Transverse colon (tissue), 4 donors: ENCODE results near the gene WASF2. TPM values are rescaled to one million over a fixed set of nuclear protein-coding genes. Genes with fewer than 3 reads are reported as not detected.

Experiments used
- DNase-seq: peaks from one replicate; pipeline ENCODE4 v3.0.0-alpha.2; 2019
- H3K27ac ChIP-seq, 4 donors: fragments of 200-600 bp; sonication (generic); 2 replicates each; pipeline ENCODE4 v1.5.1; 2016 to 2018; ENCODE audit warnings: inconsistent platforms in 4 of 4
- H3K27me3 ChIP-seq: fragments of 200-600 bp; sonication (generic); 2 replicates; pipeline ENCODE4 v1.5.1; 2017; ENCODE audit warnings: inconsistent platforms
- H3K36me3 ChIP-seq, 4 donors: fragments of 200-600 bp; sonication (generic); 2 replicates each; pipeline ENCODE4 v1.5.1; 2017 to 2019; ENCODE audit warnings: inconsistent platforms in 4 of 4
- H3K4me1 ChIP-seq, 4 donors: fragments of 200-600 bp; sonication (generic); 2 replicates each; pipeline ENCODE4 v1.5.1; 2017 to 2020; ENCODE audit warnings: inconsistent platforms in 4 of 4
- H3K4me3 ChIP-seq, 4 donors: fragments of 200-600 bp; sonication (generic); 1 replicate in 1 of 4; 2 replicates in 3 of 4; pipeline versions ENCODE4 v1.5.1 to v1.6.1; 2017 to 2019; ENCODE audit warnings: inconsistent platforms in 4 of 4
- H3K9me3 ChIP-seq, 2 donors: fragments of 200-600 bp; sonication (generic); 2 replicates each; pipeline ENCODE4 v1.5.1; 2017 to 2019; ENCODE audit warnings: inconsistent platforms in 2 of 2
- CTCF ChIP-seq, 5 experiments: fragments of 200-600 bp in 3 of 5; fragments of 450-650 bp in 2 of 5; sonication (generic) in 3 of 5; IDR thresholded peaks; 1 replicate in 2 of 5; 2 replicates in 3 of 5; pipeline ENCODE4 v1.5.1; 2016 to 2017; ENCODE audit warnings: antibody characterized with exemption in 5 of 5, inconsistent platforms in 3 of 5, mild to moderate bottlenecking in 2 of 5, moderate library complexity in 1 of 5
- EP300 ChIP-seq: sonication (generic); formaldehyde crosslinking; IDR thresholded peaks from one replicate; pipeline ENCODE4 v1.6.1; 2017; ENCODE audit warnings: antibody characterized with exemption, low read depth
- POLR2A ChIP-seq: fragments of 450-650 bp; IDR thresholded peaks from one replicate; pipeline ENCODE4 v1.6.1; 2016; ENCODE audit warnings: antibody characterized with exemption, mild to moderate bottlenecking, moderate library complexity
- POLR2AphosphoS5 ChIP-seq, 3 donors: sonication (generic); formaldehyde crosslinking; IDR thresholded peaks; one replicate each; pipeline ENCODE4 v1.6.1; 2016; ENCODE audit warnings: antibody characterized with exemption in 3 of 3
- WGBS, 2 donors: methylation state at CpG; one replicate each; pipeline ENCODE4 v1.1.5; 2018; ENCODE audit warnings: low coverage in 1 of 2; 5-methylcytosine and 5-hydroxymethylcytosine counted together
- in situ Hi-C, 4 donors: fragments of 200-750 bp; cut with MboI; loops; one replicate each; pipeline versions ENCODE4 v1.15.0 to v1.15.1; 2017; ENCODE audit warnings: low sequenced_read_pairs in 3 of 4, low pct_ligation_motif_present in 1 of 4, low pct_unique_long_range_greater_than_20kb in 1 of 4
- intact Hi-C: fragments of 100-400 bp; cut with DNase I; formaldehyde crosslinking; loops from one replicate; pipeline ENCODE4 v1.15.1; 2023; ENCODE audit warnings: low total_unique reads
- total RNA-seq, 4 donors: library from RNA; depleted of rRNA; stranded (reverse); fragments of >200 nt; gene quantifications; one replicate each; pipeline ENCODE4 v1.1.0, GENCODE V29; 2016

Gene WASF2
- total RNA-seq, 4 donors from 2014 or later: 34.6 to 114 (median 60.9) TPM

GRCh38 chr1:27487966-27488884, 1.7 kb downstream of the WASF2 start:
- TF ChIP-seq POLR2AphosphoS5 (IDR thresholded peaks at IDR 0.05) (peak in 1 of 3 donors; percentile 16), POLR2A (no peak)
- H3K9me3 ChIP-seq: no peaks in the 10 kb centered on the region
- peaks cover 32 to 74% (median 38%) of the 10 kb centered on the region in 4 donors for H3K4me1 ChIP-seq
- 0 to 12% methylated on average over 5 to 6 of the region's 6 CpGs for WGBS, 2 donors
- no peaks in the 10 kb centered on the region for H3K27me3 ChIP-seq
- in situ Hi-C loops: no loop called here
- DNase-seq: no peak
- peak overlapping the region; percentile 96 to 100 (median 99) for H3K27ac ChIP-seq
- intact Hi-C loops: no loop called here
- no peaks in the 10 kb centered on the region for H3K36me3 ChIP-seq
- H3K4me3 ChIP-seq: peak overlapping the region in 3 of 4 donors; percentile 80 to 98 (median 81)

GRCh38 chr1:27485363-27485762, 4.6 kb downstream of the WASF2 start:
- in situ Hi-C loops: no loop called here
- H3K4me1 ChIP-seq: peaks cover 21 to 72% (median 28%) of the 10 kb centered on the region in 4 donors
- no peaks in the 10 kb centered on the region for H3K36me3 ChIP-seq
- H3K4me3 ChIP-seq: no peak overlapping the region
- WGBS, 2 donors: 80 to 100% methylated on average over 1 of the region's 1 CpG
- H3K27me3 ChIP-seq: no peaks in the 10 kb centered on the region
- no peak overlapping the region for H3K27ac ChIP-seq
- intact Hi-C loops: no loop called here
- no peaks in the 10 kb centered on the region for H3K9me3 ChIP-seq
- TF ChIP-seq EP300: no peak
- no peak for TF ChIP-seq POLR2AphosphoS5 (IDR thresholded peaks at IDR 0.05)
- no peak for TF ChIP-seq CTCF (IDR thresholded peaks at IDR 0.05)
- DNase-seq: no peak

GRCh38 chr1:27483659-27484058, 6.3 kb downstream of the WASF2 start:
- no peak overlapping the region for H3K27ac ChIP-seq
- TF ChIP-seq POLR2A (no peak), POLR2AphosphoS5 (IDR thresholded peaks at IDR 0.05) (no peak), CTCF (IDR thresholded peaks at IDR 0.05) (no peak), EP300 (no peak)
- no peaks in the 10 kb centered on the region for H3K27me3 ChIP-seq
- intact Hi-C loops: no loop called here
- H3K36me3 ChIP-seq: no peaks in the 10 kb centered on the region
- 90% methylated on average over 2 of the region's 2 CpGs; no CpG with 5 or more reads in 1 of the 2 donors for WGBS, 2 donors
- peaks cover 21 to 71% (median 27%) of the 10 kb centered on the region in 4 donors for H3K4me1 ChIP-seq
- DNase-seq: no peak
- in situ Hi-C loops: no loop called here
- no peaks in the 10 kb centered on the region for H3K9me3 ChIP-seq
- H3K4me3 ChIP-seq: no peak overlapping the region

GRCh38 chr1:27481994-27482620, 7.9 kb downstream of the WASF2 start:
- Histone ChIP-seq H3K36me3 (no peaks in the 10 kb centered on the region), H3K4me1 (peaks cover 16 to 65% (median 20%) of the 10 kb centered on the region in 4 donors), H3K4me3 (no peak overlapping the region), H3K9me3 (no peaks in the 10 kb centered on the region), H3K27ac (no peak overlapping the region), H3K27me3 (no peaks in the 10 kb centered on the region)
- in situ Hi-C loops (no loop called here), intact Hi-C loops (no loop called here)
- no peak for DNase-seq
- 67% methylated on average over 1 to 2 of the region's 2 CpGs for WGBS, 2 donors
- TF ChIP-seq EP300 (no peak), POLR2A (no peak), POLR2AphosphoS5 (IDR thresholded peaks at IDR 0.05) (no peak), CTCF (IDR thresholded peaks at IDR 0.05) (no peak)
